ENCODE data around the gene FOXP2. TPM values are rescaled to one million over a fixed set of nuclear protein-coding genes. Genes with fewer than 3 reads are reported as not detected.

The FOXP2 gene
- total RNA-seq, 2 experiments from 2014 or later, result not detected

GRCh38 chr7:114659409-114660125 is 245.0 kb downstream of the FOXP2 start:
- no peak overlapping the region for H2AFZ ChIP-seq (ENCODE audit: low read length)
- H3K9me2 ChIP-seq (ENCODE audit: insufficient read depth, low read length), result no peaks in the 10 kb centered on the region
- H3K4me2 ChIP-seq (ENCODE audit: low read length), result no peak overlapping the region
- intact Hi-C loops (cut with micrococcal nuclease; ENCODE audit: unreplicated experiment), result no loop called here
- no peaks in the 10 kb centered on the region for H3K9me3 ChIP-seq (ENCODE audit: low read length)
- BruUV-seq (replicated peaks), result no TSS peak
- no peaks in the 10 kb centered on the region for H4K20me1 ChIP-seq (ENCODE audit: insufficient read depth, low read length)
- H3K36me3 ChIP-seq (ENCODE audit: insufficient read depth, low read length), result no peaks in the 10 kb centered on the region
- TF ChIP-seq CTCF (conservative IDR thresholded peaks at IDR 0.05; ENCODE audit: low read length), result no peak
- no peak for TF ChIP-seq EZH2phosphoT487 (IDR thresholded peaks at IDR 0.05; ENCODE audit: borderline replicate concordance, low read depth, low read length)
- H3K79me2 ChIP-seq (ENCODE audit: insufficient read depth, low read depth, low read length), result no peaks in the 10 kb centered on the region
- no peak overlapping the region for H3K4me3 ChIP-seq (ENCODE audit: low read depth, low read length, poor library complexity, severe bottlenecking)
- ChIA-PET POLR2A (interaction anchor here (1.4 kb wide), 1 partner anchor 15 kb away, joined by 3 read pairs; no protein-coding TSS in a partner anchor), CTCF (ENCODE audit: unreplicated experiment) (no interaction called here)
- no peak for DNase-seq (ENCODE audit: low spot score)
- H3K4me1 ChIP-seq (ENCODE audit: insufficient read depth, low read length, poor library complexity, severe bottlenecking), result no peaks in the 10 kb centered on the region
- no peak overlapping the region for H3K27ac ChIP-seq (ENCODE audit: low read depth, low read length, poor library complexity, severe bottlenecking)

- DNase-seq (ENCODE audit: low spot score), result no peak
- Histone ChIP-seq H3K27ac (ENCODE audit: low read depth, low read length, poor library complexity, severe bottlenecking) (no peak overlapping the region), H3K4me2 (ENCODE audit: low read length) (no peak overlapping the region), H3K36me3 (ENCODE audit: insufficient read depth, low read length) (no peaks in the 10 kb centered on the region), H3K9me3 (ENCODE audit: low read length) (no peaks in the 10 kb centered on the region), H3K4me3 (ENCODE audit: low read depth, low read length, poor library complexity, severe bottlenecking) (no peak overlapping the region), H2AFZ (ENCODE audit: low read length) (no peak overlapping the region), H3K79me2 (ENCODE audit: insufficient read depth, low read depth, low read length) (no peaks in the 10 kb centered on the region), H3K4me1 (ENCODE audit: insufficient read depth, low read length, poor library complexity, severe bottlenecking) (no peaks in the 10 kb centered on the region), H3K9me2 (ENCODE audit: insufficient read depth, low read length) (no peaks in the 10 kb centered on the region), H4K20me1 (ENCODE audit: insufficient read depth, low read length) (no peaks in the 10 kb centered on the region)
- intact Hi-C loops (cut with micrococcal nuclease; ENCODE audit: unreplicated experiment), result no loop called here
- CTCF ChIA-PET (ENCODE audit: unreplicated experiment), result no interaction called here
- no peak for TF ChIP-seq EZH2phosphoT487 (IDR thresholded peaks at IDR 0.05; ENCODE audit: borderline replicate concordance, low read depth, low read length)
- TF ChIP-seq CTCF (conservative IDR thresholded peaks at IDR 0.05; ENCODE audit: low read length), result no peak
- BruUV-seq (replicated peaks), result no TSS peak
- POLR2A ChIA-PET, result interaction anchor here (1.4 kb wide), 1 partner anchor 15 kb away, joined by 3 read pairs; no protein-coding TSS in a partner anchor
Measured at GRCh38 chr7:114660126-114660486, 245.5 kb downstream of the FOXP2 start.

DNA sequence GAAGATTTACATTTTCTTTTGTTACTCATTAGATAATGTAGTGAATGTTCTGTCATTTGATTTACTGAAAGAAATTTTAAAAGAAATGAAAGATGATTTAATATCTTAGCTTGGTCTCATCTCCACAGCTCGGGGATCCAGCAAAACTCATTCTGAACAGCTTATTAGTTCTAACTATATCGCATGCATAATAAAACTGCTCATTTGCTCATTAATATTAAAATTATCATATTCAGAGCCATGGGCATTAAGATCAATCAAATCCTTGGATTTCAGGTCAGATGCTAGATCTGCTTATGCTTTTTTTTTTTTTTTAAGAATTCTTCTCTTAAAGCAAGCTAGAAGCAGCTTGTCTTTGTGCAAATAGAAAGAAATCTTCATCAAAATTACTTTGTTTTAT is 246.1 kb downstream of the FOXP2 start:
- H4K20me1 ChIP-seq (ENCODE audit: insufficient read depth, low read length), result no peaks in the 10 kb centered on the region
- no peaks in the 10 kb centered on the region for H3K36me3 ChIP-seq (ENCODE audit: insufficient read depth, low read length)
- no peaks in the 10 kb centered on the region for H3K4me1 ChIP-seq (ENCODE audit: insufficient read depth, low read length, poor library complexity, severe bottlenecking)
- no peak overlapping the region for H3K4me3 ChIP-seq (ENCODE audit: low read depth, low read length, poor library complexity, severe bottlenecking)
- intact Hi-C loops (cut with micrococcal nuclease; ENCODE audit: unreplicated experiment), result no loop called here
- H2AFZ ChIP-seq (ENCODE audit: low read length), result no peak overlapping the region
- BruUV-seq (replicated peaks), result no TSS peak
- DNase-seq (ENCODE audit: low spot score), result no peak
- H3K9me2 ChIP-seq (ENCODE audit: insufficient read depth, low read length), result no peaks in the 10 kb centered on the region
- ChIA-PET POLR2A (interaction anchor here (1.0 to 1.4 kb wide), 4 partner anchors 8 to 14 kb away, joined by 3 to 4 read pairs (median 4); no protein-coding TSS in a partner anchor), CTCF (ENCODE audit: unreplicated experiment) (no interaction called here)
- no peak overlapping the region for H3K4me2 ChIP-seq (ENCODE audit: low read length)
- H3K27ac ChIP-seq (ENCODE audit: low read depth, low read length, poor library complexity, severe bottlenecking), result no peak overlapping the region
- TF ChIP-seq EZH2phosphoT487 (IDR thresholded peaks at IDR 0.05; ENCODE audit: borderline replicate concordance, low read depth, low read length) (no peak), CTCF (conservative IDR thresholded peaks at IDR 0.05; ENCODE audit: low read length) (no peak)
- H3K79me2 ChIP-seq (ENCODE audit: insufficient read depth, low read depth, low read length), result no peaks in the 10 kb centered on the region
- H3K9me3 ChIP-seq (ENCODE audit: low read length), result no peaks in the 10 kb centered on the region

Measured in OCI-LY7 (cell line).